Suprapubic skin (tissue), 4 donors: Measurements from ENCODE around the gene CD300A. TPM values are rescaled to one million over a fixed set of nuclear protein-coding genes. Genes with fewer than 3 reads are reported as not detected.
"Not testable (repeated sequence)": the region's sequence is repeated elsewhere in the genome, so short reads cannot be mapped to it uniquely, and the experiment has no call there.

Experiments used
- DNase-seq, 2 donors: peaks; one replicate each; pipeline ENCODE4 v3.0.0-alpha.2; 2019; ENCODE audit warnings: low spot score in 2 of 2
- H3K27ac ChIP-seq: fragments of 200-600 bp; sonication (generic); one replicate; pipeline ENCODE4 v1.5.1; 2019
- H3K27me3 ChIP-seq: fragments of 200-600 bp; sonication (generic); one replicate; pipeline ENCODE4 v1.5.1; 2019
- H3K36me3 ChIP-seq: fragments of 200-600 bp; sonication (generic); one replicate; pipeline ENCODE4 v1.5.1; 2019
- H3K4me1 ChIP-seq: fragments of 200-600 bp; sonication (generic); one replicate; pipeline ENCODE4 v1.5.1; 2019
- H3K4me3 ChIP-seq: fragments of 200-600 bp; sonication (generic); one replicate; pipeline ENCODE4 v1.5.1; 2019; ENCODE audit warnings: mild to moderate bottlenecking
- H3K9me3 ChIP-seq: fragments of 200-600 bp; sonication (generic); one replicate; pipeline ENCODE4 v1.5.1; 2019
- CTCF ChIP-seq, 2 donors: fragments of 200-600 bp in 1 of 2; fragments of 450-650 bp in 1 of 2; sonication (generic) in 1 of 2; IDR thresholded peaks; one replicate each; pipeline ENCODE4 v1.5.1; 2016 to 2019; ENCODE audit warnings: antibody characterized with exemption in 2 of 2, mild to moderate bottlenecking in 1 of 2, moderate library complexity in 1 of 2
- EP300 ChIP-seq: sonication (generic); formaldehyde crosslinking; IDR thresholded peaks from one replicate; pipeline ENCODE4 v1.6.1; 2017; ENCODE audit warnings: antibody characterized with exemption
- POLR2A ChIP-seq, 2 donors: fragments of 450-650 bp; IDR thresholded peaks; one replicate each; pipeline ENCODE4 v1.6.1; 2017; ENCODE audit warnings: antibody characterized with exemption in 2 of 2, mild to moderate bottlenecking in 2 of 2, moderate library complexity in 2 of 2
- POLR2AphosphoS5 ChIP-seq, 3 donors: sonication (generic); formaldehyde crosslinking; IDR thresholded peaks; one replicate each; pipeline ENCODE4 v1.6.1; 2017; ENCODE audit warnings: antibody characterized with exemption in 3 of 3
- WGBS: methylation state at CpG from one replicate; pipeline ENCODE4 v1.1.5; 2018; 5-methylcytosine and 5-hydroxymethylcytosine counted together
- total RNA-seq, 4 donors: library from RNA; depleted of rRNA; stranded (reverse); fragments of >200 nt; gene quantifications; one replicate each; pipeline ENCODE4 v1.1.0, GENCODE V29; 2016

Gene CD300A
- total RNA-seq, 4 donors from 2014 or later, result 1.4 to 6.3 (median 2.9) TPM

DNA sequence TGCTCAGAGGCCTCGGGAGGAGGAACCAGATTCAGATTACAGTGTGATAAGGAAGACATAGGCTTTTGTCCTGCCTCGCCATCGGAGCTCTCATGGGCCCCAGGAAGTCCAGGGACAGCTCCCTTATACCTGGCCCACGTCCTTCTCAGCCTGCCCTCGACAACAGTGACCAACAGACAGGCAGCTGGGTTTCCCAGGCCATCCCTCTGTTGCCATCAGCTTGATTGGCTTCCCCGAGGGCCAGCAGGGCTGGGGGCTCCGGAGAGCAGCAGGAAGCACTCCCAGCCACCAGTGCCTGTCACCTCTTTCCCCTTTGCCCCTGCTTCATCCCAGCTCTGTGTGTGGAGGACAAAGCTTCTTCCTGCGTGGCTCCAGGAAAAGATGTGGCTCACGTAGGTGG lies 17.6 kb downstream of the CD300A start:
- Histone ChIP-seq H3K9me3 (no peaks in the 10 kb centered on the region), H3K27me3 (peaks cover 33% of the 10 kb centered on the region), H3K27ac (no peak overlapping the region), H3K36me3 (no peaks in the 10 kb centered on the region), H3K4me3 (no peak overlapping the region), H3K4me1 (no peaks in the 10 kb centered on the region)
- TF ChIP-seq EP300 (no peak), POLR2AphosphoS5 (IDR thresholded peaks at IDR 0.05) (no peak), CTCF (IDR thresholded peaks at IDR 0.05) (no peak), POLR2A (IDR thresholded peaks at IDR 0.05) (no peak)
- peak in 1 of 2 donors; percentile 26 for DNase-seq
- WGBS, result 74% methylated on average over 9 of the region's 9 CpGs

DNA sequence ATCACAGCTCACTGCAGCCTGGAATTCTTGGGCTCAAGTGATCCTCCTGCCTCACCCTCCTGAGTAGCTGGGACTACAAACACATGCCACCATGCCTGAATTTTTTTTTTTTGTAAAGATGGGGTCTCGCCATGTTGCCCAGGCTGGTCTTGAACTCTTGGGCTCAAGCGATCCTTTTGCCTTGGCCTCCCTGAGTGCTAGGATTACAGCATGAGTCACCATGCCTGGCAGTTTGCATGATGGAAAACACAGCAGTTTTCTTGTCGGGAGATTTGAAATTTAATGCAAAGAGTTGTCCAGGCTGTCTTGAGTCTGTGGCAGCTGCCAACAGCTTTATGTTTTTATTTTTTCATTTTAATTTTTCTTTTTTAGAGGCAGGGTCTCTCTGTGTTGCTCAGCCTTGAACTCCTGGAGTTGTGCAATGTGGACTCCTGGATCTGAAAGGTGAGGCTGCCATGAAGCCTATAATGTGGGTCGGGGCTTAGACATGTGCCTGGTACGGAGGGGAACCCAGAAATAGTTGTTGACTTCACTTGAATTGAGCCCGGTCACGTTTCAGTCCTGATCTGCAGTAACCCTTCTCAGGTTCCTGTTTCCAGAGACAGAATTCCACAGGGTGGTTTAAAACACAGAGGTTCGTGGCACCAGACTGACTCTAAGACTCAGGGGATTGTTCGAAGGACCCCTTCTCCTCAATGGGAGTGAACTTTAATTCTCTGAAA lies 18.7 kb downstream of the CD300A start:
- WGBS, result 57% methylated on average over 9 of the region's 9 CpGs

DNA sequence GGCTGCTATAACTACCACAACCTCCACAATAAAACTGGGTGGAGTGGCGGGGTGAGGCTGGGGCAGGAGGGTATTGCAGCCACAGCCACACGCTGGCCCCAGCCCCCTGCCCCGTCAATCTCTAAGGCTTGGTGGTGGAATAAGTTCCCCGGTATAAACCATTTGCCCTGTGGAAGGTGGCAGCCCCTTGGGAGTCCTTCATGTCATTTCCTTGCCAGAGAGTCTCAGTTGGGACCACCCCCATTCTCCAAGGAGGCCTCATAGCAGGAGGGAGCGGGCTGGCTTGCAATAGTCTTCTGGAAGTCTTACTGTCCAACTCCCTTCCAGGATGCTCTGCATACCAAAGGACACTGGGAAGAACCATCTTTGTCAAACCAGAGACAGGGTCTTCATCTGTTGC lies 19.4 kb downstream of the CD300A start:
- DNase-seq, result peak; percentile 28 to 32
- 82% methylated on average over 5 of the region's 5 CpGs for WGBS
- H3K4me3 ChIP-seq, result no peak overlapping the region
- H3K27me3 ChIP-seq, result peaks cover 31% of the 10 kb centered on the region
- H3K4me1 ChIP-seq, result no peaks in the 10 kb centered on the region
- H3K27ac ChIP-seq, result no peak overlapping the region
- no peaks in the 10 kb centered on the region for H3K36me3 ChIP-seq
- TF ChIP-seq CTCF (IDR thresholded peaks at IDR 0.05) (no peak), POLR2AphosphoS5 (IDR thresholded peaks at IDR 0.05) (no peak), POLR2A (IDR thresholded peaks at IDR 0.05) (no peak), EP300 (no peak)
- no peaks in the 10 kb centered on the region for H3K9me3 ChIP-seq

More for the DNA sequence above, 18.7 kb downstream of the CD300A start:
- peak; percentile 16 to 18 for DNase-seq
- H3K4me1 ChIP-seq, result no peaks in the 10 kb centered on the region
- no peaks in the 10 kb centered on the region for H3K9me3 ChIP-seq
- no peaks in the 10 kb centered on the region for H3K36me3 ChIP-seq
- no peak overlapping the region for H3K4me3 ChIP-seq
- H3K27ac ChIP-seq, result no peak overlapping the region
- peaks cover 31% of the 10 kb centered on the region for H3K27me3 ChIP-seq
- TF ChIP-seq EP300 (no peak), CTCF (IDR thresholded peaks at IDR 0.05) (no peak), POLR2A (IDR thresholded peaks at IDR 0.05) (no peak), POLR2AphosphoS5 (IDR thresholded peaks at IDR 0.05) (no peak)

DNA sequence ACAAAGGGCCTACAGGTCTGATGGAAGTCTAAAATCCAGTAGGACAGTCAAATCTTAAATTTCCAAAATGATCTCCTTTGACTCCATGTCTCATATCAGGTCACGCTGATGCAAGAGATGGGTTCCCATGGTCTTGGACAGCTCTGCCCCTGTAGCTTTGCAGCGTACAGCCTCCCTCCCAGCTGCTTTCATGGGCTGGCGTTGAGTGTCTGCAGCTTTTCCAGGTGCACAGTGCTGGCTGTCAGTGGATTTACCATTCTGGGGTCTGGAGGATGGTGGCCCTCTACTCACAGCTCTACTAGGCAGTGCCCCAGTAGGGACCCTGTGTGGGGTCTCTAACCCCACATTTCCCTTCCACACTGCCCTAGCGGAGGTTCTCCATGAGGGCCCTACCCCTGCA lies 21.8 kb downstream of the CD300A start:
- peaks cover 22% of the 10 kb centered on the region for H3K27me3 ChIP-seq
- WGBS, result 88% methylated on average over 4 of the region's 4 CpGs
- H3K4me3 ChIP-seq, H3K27ac ChIP-seq, H3K36me3 ChIP-seq, H3K9me3 ChIP-seq, H3K4me1 ChIP-seq: not testable (repeated sequence)
- peak; percentile 18 to 37 for DNase-seq

DNA sequence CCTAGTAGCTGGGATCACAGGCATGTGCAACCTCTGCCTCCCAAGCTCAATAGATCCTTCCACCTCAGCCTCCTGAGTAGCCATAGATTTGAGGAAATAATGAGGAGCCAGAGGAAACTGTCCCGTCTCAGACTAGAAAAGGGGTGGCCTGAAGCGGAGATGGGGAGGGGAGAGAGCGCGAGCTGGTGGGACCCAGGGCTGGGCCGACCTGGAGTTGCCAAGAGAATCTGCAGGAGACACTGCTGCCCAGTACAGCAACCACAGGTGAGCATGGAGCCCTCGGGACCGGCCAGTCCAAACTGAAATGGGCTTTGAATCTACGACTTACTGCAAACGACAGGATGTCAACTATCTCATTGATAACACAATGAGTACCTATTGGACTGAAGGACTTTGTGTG lies 24.3 kb downstream of the CD300A start:
- DNase-seq, result peak; percentile 19 to 68

More for the DNA sequence above, 24.3 kb downstream of the CD300A start:
- Histone ChIP-seq H3K36me3 (no peaks in the 10 kb centered on the region), H3K4me1 (no peaks in the 10 kb centered on the region), H3K27ac (no peak overlapping the region), H3K4me3 (no peak overlapping the region), H3K27me3 (peaks cover 4% of the 10 kb centered on the region), H3K9me3 (no peaks in the 10 kb centered on the region)
- TF ChIP-seq CTCF (IDR thresholded peaks at IDR 0.05) (no peak), EP300 (no peak), POLR2A (IDR thresholded peaks at IDR 0.05) (no peak), POLR2AphosphoS5 (IDR thresholded peaks at IDR 0.05) (no peak)
- 92% methylated on average over 6 of the region's 9 CpGs for WGBS
